ENCODE measurements around the gene IER5. TPM values are rescaled to one million over a fixed set of nuclear protein-coding genes. Genes with fewer than 3 reads are reported as not detected.

IER5 gene
- total and polyA plus RNA-seq, 9 of the 15 experiments (the other 6 are each of a cell fraction or from before 2014, with no cell fraction given) = 2.4 to 32.1 (median 12.0) TPM

DNA sequence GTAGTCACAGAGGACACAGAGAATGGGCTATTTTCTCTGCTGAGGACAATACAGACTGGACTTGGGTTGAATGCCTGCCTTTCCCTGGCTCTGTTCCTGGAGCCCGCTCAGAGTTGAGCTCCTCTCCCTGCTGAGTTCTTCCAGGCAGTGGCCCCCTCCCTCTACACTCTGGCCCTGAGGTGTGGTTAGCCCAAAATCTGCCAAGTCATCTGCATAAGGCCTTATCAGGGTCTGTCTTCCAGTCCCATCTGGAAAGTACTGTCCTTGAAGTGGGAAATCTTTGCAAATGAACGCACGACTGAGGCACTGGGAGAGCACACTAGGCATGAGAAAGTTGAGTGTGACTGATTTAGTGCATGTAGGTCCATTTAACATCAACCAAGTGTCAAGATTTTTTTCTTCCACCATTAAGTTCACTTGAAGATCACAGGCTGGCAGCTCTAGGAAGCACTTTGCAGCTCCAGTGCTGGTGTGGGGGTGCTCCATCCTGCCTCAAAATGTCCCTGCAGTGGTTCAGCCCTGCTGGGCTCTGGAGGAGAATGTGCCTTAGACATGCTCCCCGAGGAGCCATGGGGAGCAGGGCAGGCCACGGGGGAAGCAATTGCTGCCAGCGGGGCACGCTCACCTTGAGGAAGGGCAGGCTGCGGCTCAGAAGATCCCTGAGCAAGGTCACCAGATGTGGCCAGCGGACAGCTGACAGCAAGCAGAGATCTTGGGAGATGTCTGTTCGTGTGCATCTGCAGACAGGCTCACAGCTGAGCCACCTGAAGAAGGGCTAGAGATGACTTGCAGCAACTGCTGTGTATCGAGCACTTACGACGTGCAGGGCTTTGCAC is 41.5 kb downstream of the IER5 start (continued):
- TF ChIP-seq, protein P1, sequence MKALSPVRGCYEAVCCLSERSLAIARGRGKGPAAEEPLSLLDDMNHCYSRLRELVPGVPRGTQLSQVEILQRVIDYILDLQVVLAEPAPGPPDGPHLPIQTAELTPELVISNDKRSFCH (CRISPR knock-in tag; IDR thresholded peaks at IDR 0.05) = no peak
- TF ChIP-seq, protein P1 (tag; IDR thresholded peaks at IDR 0.05) = no peak
- no peak for TF ChIP-seq POLR2A (conservative IDR thresholded peaks at IDR 0.05)

DNA sequence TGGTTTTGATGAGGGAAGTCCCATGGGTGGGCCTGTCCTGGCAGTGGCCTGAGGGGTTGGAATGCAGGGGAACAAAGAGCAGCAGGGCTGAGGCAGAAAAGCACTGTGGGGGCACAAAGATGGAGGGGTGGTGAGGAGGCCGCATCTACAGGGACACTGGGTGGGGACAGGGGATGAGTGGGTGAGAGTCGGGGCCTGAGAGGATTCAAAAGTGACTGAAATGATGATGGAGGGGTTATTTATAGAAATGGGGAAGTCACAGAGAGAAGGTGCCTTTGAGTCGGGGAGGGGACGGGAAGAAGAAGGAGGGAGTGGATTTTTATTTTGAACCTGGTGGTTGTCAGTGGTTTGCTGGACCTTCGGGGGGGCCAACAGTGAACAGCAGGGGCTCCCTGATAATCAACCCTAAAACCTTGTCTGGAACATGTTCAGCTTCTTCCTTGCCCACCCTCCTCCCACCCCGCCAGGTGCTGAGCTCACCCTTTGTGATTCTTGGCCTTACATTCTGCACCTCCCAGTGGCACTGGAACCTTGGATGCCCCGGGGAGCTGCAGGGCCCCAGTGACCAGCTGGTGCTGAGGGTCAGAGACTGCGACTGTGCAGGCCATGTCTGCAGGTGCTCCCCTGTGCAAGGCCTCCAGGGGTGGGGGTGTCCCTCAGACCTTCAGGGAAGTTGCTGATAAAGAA is 42.9 kb downstream of the IER5 start:
- intact Hi-C loops (cut with micrococcal nuclease) (no loop called here), in situ Hi-C loops (cut with MboI) (no loop called here)
- Histone ChIP-seq H3K9ac (ENCODE audit: insufficient read depth in 1 of 2, low read depth in 2 of 2, low read length in 2 of 2) (peak overlapping the region in 1 of 2 experiments; percentile 46; a peak in 2 of 4 replicates), H3K79me2 (ENCODE audit: control insufficient read depth, insufficient read depth, low read length) (no peaks in the 10 kb centered on the region), H4K20me1 (replicated peaks; ENCODE audit: control insufficient read depth, insufficient read depth, low read length) (peaks cover 8% of the 10 kb centered on the region), H3K36me3 (ENCODE audit: control insufficient read depth, insufficient read depth, low read length) (no peaks in the 10 kb centered on the region), H3K9me1 (ENCODE audit: control insufficient read depth, insufficient read depth, low read length) (no peaks in the 10 kb centered on the region), H3K4me1 (replicated peaks in 1 of 2; ENCODE audit: control insufficient read depth in 2 of 2, insufficient read depth in 2 of 2, low read length in 2 of 2) (peaks cover 70 to 71% of the 10 kb centered on the region in 2 experiments), H3K27me3 (ENCODE audit: control insufficient read depth in 2 of 2, insufficient read depth in 2 of 2, low read length in 2 of 2) (no peaks in the 10 kb centered on the region), H2AFZ (ENCODE audit: low read depth, low read length) (no peak overlapping the region), H3K27ac (ENCODE audit: extremely low read depth, low read depth, low read length) (no peak overlapping the region), H3K4me3 (no peak overlapping the region), H3K4me2 (ENCODE audit: insufficient read depth, low read length) (no peak overlapping the region), H3K9me3 (replicated peaks; ENCODE audit: control insufficient read depth, insufficient read depth, low read depth, low read length) (no peaks in the 10 kb centered on the region)
- ATAC-seq = no peak
- CTCF ChIA-PET (ENCODE audit: low intra/inter-chr PET ratio) = interaction anchor here (0.5 kb wide), 1 partner anchor 48 kb away, joined by 3 read pairs; no protein-coding TSS in a partner anchor
- 28% methylated on average over 8 of the region's 8 CpGs for WGBS (ENCODE audit: insufficient coverage, low coverage, missing lambda C conversion rate)
- FAIRE-seq = no peak
- BruUV-seq (replicated peaks) = no TSS peak
- POLR2A ChIA-PET = interaction anchor here (1.0 to 2.6 kb wide), 2 partner anchors 24 to 40 kb away, joined by 4 to 10 read pairs; no protein-coding TSS in a partner anchor
- peak in 1 of 4 experiments; percentile 35 for DNase-seq (ENCODE audit: extremely low read depth in 1 of 4, low spot score in 3 of 4)
- TF ChIP-seq, protein P2, sequence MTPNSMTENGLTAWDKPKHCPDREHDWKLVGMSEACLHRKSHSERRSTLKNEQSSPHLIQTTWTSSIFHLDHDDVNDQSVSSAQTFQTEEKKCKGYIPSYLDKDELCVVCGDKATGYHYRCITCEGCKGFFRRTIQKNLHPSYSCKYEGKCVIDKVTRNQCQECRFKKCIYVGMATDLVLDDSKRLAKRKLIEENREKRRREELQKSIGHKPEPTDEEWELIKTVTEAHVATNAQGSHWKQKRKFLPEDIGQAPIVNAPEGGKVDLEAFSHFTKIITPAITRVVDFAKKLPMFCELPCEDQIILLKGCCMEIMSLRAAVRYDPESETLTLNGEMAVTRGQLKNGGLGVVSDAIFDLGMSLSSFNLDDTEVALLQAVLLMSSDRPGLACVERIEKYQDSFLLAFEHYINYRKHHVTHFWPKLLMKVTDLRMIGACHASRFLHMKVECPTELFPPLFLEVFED (CRISPR knock-in tag; conservative IDR thresholded peaks at IDR 0.05) = 0 out of 2 replicates have a peak, but pooled peaks have one; percentile 38
- TF ChIP-seq NCOA4 (IDR thresholded peaks at IDR 0.05; ENCODE audit: partially characterized antibody) (no peak), FOXA1 (IDR thresholded peaks at IDR 0.05; ENCODE audit: borderline replicate concordance) (no peak), DACH1 (IDR thresholded peaks at IDR 0.05; ENCODE audit: partially characterized antibody) (no peak)
- TF ChIP-seq, protein P3, sequence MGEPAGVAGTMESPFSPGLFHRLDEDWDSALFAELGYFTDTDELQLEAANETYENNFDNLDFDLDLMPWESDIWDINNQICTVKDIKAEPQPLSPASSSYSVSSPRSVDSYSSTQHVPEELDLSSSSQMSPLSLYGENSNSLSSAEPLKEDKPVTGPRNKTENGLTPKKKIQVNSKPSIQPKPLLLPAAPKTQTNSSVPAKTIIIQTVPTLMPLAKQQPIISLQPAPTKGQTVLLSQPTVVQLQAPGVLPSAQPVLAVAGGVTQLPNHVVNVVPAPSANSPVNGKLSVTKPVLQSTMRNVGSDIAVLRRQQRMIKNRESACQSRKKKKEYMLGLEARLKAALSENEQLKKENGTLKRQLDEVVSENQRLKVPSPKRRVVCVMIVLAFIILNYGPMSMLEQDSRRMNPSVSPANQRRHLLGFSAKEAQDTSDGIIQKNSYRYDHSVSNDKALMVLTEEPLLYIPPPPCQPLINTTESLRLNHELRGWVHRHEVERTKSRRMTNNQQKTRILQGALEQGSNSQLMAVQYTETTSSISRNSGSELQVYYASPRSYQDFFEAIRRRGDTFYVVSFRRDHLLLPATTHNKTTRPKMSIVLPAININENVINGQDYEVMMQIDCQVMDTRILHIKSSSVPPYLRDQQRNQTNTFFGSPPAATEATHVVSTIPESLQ (CRISPR knock-in tag; IDR thresholded peaks at IDR 0.05) = no peak
- TF ChIP-seq, protein P4, sequence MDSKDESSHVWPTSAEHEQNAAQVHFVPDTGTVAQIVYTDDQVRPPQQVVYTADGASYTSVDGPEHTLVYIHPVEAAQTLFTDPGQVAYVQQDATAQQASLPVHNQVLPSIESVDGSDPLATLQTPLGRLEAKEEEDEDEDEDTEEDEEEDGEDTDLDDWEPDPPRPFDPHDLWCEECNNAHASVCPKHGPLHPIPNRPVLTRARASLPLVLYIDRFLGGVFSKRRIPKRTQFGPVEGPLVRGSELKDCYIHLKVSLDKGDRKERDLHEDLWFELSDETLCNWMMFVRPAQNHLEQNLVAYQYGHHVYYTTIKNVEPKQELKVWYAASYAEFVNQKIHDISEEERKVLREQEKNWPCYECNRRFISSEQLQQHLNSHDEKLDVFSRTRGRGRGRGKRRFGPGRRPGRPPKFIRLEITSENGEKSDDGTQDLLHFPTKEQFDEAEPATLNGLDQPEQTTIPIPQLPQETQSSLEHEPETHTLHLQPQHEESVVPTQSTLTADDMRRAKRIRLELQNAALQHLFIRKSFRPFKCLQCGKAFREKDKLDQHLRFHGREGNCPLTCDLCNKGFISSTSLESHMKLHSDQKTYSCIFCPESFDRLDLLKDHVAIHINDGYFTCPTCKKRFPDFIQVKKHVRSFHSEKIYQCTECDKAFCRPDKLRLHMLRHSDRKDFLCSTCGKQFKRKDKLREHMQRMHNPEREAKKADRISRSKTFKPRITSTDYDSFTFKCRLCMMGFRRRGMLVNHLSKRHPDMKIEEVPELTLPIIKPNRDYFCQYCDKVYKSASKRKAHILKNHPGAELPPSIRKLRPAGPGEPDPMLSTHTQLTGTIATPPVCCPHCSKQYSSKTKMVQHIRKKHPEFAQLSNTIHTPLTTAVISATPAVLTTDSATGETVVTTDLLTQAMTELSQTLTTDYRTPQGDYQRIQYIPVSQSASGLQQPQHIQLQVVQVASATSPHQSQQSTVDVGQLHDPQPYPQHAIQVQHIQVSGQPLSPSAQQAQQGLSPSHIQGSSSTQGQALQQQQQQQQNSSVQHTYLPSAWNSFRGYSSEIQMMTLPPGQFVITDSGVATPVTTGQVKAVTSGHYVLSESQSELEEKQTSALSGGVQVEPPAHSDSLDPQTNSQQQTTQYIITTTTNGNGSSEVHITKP (IDR thresholded peaks at IDR 0.05; ENCODE audit: partially characterized antibody) = no peak
